Stimulated activated CD4-positive, alpha-beta T cell treated with anti-CD3 and anti-CD28 coated beads, Interleukin-4, amount 100 ng/mL, for 4 hours (primary cell): ENCODE data around the gene TMOD2.
"Not testable (repeated sequence)": the region's sequence is repeated elsewhere in the genome, so short reads cannot be mapped to it uniquely, and the experiment has no call there.

Experiments used
- DNase-seq, 2 experiments: peaks; one replicate each; pipeline ENCODE4 v3.0.0-alpha.2; 2020

The TMOD2 gene

DNA sequence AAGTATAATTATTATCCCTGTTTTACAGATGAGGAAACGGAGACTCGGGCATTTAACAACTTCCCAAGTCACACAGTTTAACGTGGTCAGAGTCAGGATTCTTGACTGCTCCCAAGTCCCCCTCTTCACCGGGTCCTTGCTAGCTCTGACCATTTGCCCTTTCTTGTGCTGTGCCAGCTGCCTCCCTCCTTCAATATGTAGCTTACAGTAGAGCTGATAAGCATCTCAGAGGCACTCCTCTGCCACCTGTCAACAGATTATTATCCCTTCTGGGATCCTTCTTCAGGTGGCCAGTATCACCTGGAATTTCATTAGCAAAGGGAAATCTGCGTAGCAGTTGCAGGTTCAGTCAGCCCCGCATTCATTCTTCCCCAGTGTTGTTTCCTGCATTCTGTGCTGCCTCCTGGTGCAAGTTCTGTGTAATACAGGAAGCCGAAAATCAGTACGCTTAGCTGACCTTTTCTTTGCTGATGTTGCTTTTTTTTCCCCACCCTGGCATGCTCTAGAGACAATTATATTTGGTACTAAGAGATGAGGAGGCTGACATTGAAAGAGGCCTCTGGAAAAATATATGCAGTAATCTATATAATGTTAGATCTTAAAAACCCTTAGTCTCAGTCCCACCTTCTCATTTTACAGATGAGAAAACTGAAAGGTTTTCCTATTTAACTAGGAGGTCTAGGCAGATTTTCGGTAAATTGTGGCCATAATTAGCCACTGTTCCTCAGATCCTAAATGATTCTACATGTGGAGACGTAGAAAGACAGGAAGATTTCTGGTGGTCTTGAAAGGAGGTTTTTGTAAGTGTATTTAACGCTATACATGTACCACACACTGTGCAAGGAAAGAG is 24.8 kb downstream of the TMOD2 start:
- peak; percentile 26 to 29 for DNase-seq

- DNase-seq: peak; percentile 39 to 42
Measured at GRCh38 chr15:51776952-51777569, 25.7 kb downstream of the TMOD2 start.

- no peak for DNase-seq
Measured at GRCh38 chr15:51780636-51781035, 29.2 kb downstream of the TMOD2 start.

DNA sequence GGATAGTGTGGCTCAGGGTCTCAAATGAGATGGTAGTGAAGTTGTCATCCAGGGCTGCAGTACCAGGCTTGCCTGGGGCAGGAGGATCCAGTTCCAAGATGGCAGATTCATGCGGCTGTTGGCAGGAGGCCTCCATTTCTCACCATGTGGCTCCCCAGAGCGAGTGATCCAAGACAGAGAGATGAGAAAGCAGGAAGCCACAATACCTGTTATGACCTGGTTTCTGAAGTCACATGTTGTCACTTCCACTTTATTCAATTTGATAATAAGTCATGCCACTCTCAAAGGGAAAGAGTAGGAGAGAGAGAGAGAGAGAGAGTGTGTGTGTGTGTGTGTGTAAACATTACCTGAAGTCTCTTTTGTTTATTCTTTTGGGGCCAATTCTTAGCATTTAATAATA is 30.1 kb downstream of the TMOD2 start:
- no peak for DNase-seq

DNA sequence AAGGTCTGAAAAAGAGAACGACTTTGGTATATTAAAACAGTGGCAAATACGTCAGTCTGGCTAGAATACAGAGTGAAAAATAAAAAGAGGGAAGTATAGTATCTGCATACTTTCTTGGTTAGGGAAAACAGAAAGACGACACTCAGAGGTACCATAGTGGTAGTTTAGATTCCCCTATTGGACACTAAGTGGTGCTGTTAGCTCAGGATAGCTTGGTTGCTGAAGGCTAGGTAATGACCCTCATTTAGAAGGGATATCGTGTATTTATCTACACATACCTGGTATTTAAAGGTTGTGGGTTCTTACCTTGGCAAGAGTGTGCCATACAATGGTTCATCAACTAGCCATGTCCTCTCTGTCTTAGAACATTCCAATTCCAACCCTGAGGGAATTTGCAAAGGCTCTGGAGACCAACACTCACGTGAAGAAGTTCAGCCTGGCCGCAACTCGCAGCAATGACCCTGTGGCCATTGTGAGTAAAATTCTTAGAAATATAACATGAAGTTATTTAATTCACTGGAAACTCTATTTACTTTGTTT is 31.0 kb downstream of the TMOD2 start:
- no peak for DNase-seq

DNA sequence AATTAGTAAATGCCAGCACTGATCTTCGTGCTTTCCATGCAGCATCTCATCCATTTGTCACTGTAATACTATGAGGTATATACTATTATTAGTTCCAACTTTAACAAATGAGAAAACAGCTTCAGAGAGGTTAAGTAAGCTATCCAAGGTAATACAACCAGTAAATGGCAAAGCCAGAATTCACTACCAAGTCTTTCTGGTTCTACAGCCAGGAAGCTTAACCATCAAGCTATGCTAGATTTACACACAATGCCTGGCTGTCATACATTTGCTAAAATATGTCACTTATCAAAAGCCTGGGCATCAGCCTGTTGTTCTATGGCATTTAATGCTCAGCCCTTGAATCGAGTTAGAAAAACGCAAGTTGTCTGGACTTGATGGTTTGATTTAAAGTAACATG is 32.6 kb downstream of the TMOD2 start:
- DNase-seq: no peak

GRCh38 chr15:51787130-51787529 is 35.7 kb downstream of the TMOD2 start:
- DNase-seq: not testable (repeated sequence)

DNA sequence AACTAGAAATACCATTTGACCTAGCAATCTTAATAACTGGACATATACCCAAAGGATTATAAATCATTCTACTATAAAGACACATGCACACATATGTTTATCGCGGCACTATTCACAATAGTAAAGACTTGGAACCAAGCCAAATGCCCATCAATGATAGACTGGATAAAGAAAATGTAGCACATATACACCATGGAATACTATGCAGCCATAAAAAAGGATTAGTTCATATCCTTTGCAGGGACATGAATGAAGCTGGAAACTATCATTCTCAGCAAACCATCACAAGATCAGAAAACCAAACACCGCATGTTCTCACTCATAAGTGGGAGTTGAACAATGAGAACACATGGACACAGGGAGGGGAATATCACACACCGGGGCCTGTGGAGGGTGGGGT is 41.1 kb downstream of the TMOD2 start:
- not testable (repeated sequence) for DNase-seq

DNA sequence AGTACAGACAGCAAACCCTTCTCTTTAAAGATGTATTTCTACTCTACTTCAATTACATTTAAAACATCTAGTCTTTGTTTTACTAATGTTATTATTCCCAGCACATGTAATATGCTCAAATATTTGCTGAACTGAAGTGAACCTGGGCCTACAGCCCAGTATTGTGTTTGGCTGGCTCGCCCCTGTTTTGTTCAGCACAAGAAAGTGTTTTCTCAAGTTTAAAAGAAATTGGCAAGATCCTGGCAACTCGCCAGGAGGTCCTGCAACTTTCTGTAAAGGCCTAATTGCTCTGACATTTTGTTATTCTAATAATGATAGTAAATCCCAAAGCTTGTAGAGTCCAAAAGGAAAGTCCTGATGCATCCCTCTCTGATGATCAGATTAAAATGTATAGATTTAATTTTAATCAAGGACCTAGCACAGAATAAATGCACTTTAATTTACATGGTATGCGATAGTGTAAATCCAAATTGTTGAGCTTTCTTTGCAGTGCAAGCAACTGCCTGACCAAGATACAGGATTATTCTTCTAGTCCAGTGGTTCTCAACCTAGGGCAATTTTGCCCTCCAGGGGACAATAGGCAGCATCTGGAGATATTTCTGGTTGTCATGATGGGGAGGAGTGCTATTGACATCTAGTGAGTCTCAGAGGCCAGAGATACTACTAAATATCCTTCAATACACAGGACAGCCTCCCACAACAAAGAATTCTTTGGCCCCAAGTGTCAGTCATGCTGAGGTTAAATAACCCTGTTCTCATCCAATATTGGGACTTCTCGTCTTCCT is 42.3 kb downstream of the TMOD2 start:
- no peak for DNase-seq

DNA sequence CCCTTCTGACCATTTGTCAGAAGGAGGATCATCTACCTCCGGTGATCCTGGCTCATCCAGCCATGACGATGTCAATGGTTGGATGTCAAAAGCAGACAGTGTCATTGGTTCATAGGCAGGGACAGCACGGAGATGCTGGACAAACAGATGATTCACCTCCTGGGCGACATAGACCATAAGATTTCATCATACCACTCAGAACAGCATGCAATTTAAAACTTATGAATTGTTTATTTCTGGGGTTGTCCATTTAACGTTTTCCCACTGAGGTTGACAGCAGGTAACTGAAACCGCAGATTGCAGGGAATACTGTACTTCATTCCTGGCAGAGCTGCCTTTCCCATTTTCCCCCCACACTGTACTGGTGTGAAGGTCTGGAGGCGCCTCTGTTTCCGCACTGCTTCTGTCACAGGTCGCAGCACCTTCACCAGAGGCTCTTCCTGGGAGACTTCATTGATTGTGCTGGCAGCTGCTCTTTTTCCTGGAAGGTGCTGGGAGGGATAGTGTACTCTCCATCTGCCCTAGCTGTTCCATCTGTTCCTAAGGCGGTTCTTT is 45.5 kb downstream of the TMOD2 start:
- no peak for DNase-seq

DNA sequence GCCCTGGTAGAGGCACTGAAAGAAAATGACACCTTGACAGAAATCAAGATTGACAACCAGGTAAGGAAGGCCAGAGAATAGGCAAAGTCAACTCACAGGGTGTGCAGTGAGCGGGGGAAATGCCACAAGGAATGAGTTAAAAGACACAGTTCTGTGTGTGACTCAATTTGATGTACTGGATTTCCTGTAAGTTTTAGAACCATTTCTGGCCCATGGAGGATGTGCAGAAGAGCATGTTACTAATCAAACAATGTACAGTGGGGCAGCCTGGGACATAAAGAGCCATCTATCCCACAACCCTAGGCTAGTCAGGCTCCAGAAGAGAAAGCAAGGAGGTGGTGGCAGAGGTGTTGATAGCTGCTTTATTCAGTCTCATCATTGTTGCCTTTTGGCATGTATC is 46.9 kb downstream of the TMOD2 start:
- no peak for DNase-seq

DNA sequence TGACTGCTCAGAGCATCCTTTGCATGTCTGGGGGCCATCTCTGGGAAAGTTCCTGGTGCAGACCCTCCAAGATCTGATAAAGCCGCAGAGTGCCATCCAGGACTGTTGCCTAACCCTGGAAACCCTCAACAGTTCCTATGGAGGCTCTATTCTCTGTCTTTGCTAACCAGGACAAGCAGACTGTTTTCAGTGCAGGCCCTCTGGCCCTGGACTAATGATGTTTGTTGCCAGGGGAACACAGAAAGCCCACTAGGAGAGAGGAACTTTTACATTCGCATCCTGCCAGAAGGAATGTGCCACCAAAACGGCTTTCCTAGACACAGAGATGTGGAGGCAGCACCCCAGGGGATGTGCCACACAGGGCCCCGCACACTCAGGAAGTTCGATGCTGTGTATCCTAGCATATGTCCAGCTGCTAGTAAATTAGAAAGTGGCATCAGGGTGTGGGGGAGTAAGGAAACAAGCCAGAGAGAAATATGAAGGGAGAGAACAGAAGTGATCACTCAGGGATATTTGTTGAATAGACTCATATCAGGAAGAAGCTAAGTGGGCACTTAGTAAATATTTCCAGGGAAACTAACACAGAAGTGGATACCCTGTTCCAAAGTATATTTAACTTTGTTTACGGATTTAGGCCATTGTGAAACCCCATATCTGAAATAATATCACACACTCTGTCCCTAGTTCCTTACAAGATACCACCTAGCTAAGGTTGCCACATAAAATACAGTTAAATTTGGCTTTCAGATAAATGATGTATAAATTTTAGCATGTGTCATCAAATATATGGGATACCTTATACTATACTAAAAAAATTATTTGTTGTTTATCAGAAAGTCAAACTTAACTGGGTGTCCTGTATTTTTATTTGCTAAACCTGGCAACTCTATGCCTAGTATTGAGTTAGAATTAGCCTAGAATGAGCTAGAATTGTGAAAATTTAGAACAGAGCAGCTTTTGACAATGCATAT is 48.2 kb downstream of the TMOD2 start:
- DNase-seq: no peak

- no peak for DNase-seq
Measured at GRCh38 chr15:51801391-51801835, 50.0 kb downstream of the TMOD2 start.

GRCh38 chr15:51802593-51802992 is 51.2 kb downstream of the TMOD2 start:
- DNase-seq: no peak

DNA sequence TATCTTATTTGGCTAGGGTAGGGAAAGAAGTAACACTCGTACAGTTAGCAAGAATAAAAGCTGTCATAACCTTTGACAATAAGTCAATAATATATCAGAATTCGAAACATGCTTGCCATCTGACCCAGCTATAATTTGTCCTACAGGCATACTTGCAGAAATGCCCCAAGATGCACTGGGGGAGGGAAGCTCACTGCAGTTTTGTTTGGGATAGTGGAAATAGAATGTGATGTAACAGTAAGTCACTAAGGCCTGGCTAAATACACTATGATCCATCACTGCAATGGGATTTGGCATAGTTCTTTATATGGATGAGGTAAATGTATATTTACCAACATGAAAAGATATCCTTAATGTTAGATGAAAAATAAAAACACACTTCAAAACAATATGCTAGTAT is 52.6 kb downstream of the TMOD2 start:
- DNase-seq: no peak

GRCh38 chr15:51806123-51806522 is 54.7 kb downstream of the TMOD2 start:
- DNase-seq: no peak

DNA sequence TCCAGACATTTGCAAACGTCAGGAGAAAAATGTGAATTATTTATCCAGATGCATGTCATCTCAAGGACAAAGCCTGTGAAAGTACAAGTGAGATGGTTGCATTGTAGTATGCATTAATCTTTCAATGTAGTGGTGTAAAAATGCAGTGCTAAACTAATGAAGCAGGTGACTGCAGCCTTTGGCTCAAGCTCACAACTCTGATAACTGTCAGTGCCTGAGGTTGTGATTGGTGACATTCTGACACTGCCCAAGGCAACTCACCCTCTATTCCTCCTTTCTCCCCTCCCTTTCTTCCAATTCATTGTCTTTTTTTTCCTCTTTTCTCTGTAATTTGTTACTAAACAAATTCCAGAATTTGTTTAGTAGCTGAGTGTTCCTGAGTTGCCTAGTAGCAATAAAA is 58.1 kb downstream of the TMOD2 start:
- DNase-seq: no peak

GRCh38 chr15:51812598-51812997 is 61.2 kb downstream of the TMOD2 start:
- DNase-seq: no peak

DNA sequence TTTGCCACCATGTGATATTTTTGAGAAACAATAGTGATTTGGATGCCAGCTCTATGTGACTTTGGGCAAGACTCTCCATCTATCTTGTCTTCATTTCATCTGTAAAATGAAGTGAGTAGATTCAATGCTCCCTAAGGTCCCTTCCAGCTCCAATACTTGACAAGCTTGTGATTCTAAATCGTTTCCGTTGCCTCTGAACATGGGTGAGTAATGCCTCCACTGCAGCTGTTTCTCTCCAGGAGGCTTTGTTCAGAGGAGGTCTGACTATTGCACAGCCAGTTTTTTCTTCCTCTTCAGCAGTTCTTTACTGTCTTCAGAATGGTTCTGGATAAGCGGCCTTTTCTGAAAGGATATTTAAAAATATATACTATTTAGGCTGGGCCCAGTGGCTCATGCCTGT is 63.2 kb downstream of the TMOD2 start:
- no peak for DNase-seq

- DNase-seq: no peak
Measured at GRCh38 chr15:51816611-51817010, 65.2 kb downstream of the TMOD2 start.

- DNase-seq: no peak
Measured at GRCh38 chr15:51818150-51818549, 66.8 kb downstream of the TMOD2 start.

DNA sequence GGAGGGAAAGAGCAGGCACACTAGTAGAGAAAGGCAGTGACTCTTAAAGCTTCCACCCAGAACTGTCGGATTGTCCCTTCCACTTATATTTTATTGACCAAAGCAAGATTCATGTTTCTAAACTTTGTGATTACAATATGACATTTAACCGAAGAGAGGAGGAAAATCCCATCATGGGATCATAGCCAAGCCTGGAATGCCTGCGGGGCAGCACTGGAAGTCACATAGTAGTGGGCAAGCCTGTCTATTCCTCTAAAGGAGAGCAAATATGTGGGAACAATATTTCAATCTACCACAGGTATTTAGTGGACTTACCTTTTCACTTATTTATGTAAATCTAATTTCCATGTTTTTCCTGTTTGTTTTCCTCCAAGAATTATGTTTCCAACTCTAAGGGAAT is 74.3 kb downstream of the TMOD2 start:
- no peak for DNase-seq
